ENCODE measurements around the gene IPO9.

DNA sequence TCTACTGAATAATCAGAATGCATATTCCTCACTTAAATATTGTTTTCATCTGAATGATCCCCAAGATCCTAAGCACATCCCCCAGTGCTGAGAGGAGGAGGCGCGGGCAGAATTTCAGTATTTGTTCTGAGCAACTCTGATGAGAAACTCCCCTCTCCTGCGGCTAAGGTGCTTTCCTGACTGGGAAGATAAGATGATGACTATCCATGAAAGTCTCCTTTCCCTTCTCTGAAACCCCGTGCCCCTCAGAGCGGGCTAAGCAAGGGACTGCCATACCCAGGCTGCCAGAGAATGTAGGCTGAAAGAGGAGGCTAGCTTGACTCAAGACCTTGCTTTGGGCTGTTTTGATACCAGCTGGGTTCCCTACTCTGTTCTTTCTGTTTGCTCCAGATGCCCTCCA lies 39.7 kb upstream of the IPO9 start:
- TF ChIP-seq CTCF (IDR thresholded peaks at IDR 0.05) (no peak), POLR2A (IDR thresholded peaks at IDR 0.05) (no peak)
